NT2/D1 (cell line): ENCODE data around the gene LILRB3.
"Not testable (repeated sequence)": the region's sequence is repeated elsewhere in the genome, so short reads cannot be mapped to it uniquely, and the experiment has no call there.

Experiments
- DNase-seq: peaks from one replicate; pipeline ENCODE4 v3.0.0-alpha.2; 2011; ENCODE audit warnings: low read depth, low spot score
- H3K27me3 ChIP-seq: 2 replicates; pipeline ENCODE4 v1.6.0; 2011; ENCODE audit warnings: mild to moderate bottlenecking; ENCODE audit not compliant: insufficient read length, insufficient read depth
- H3K36me3 ChIP-seq: 2 replicates; pipeline ENCODE4 v1.6.1; 2011; ENCODE audit warnings: mild to moderate bottlenecking, low read length, mixed read lengths; ENCODE audit not compliant: insufficient read depth, insufficient read length
- H3K4me1 ChIP-seq: 2 replicates; pipeline ENCODE4 v1.5.1; 2011; ENCODE audit not compliant: insufficient read depth, insufficient read length
- H3K4me3 ChIP-seq: 2 replicates; pipeline ENCODE4 v1.5.1; 2011; ENCODE audit warnings: low read depth; ENCODE audit not compliant: insufficient read length
- H3K9ac ChIP-seq: 2 replicates; pipeline ENCODE4 v1.6.0; 2011; ENCODE audit warnings: low read depth; ENCODE audit not compliant: insufficient read length
- H3K9me3 ChIP-seq: 2 replicates; pipeline ENCODE4 v1.5.1; 2011; ENCODE audit warnings: mild to moderate bottlenecking, low read length; ENCODE audit not compliant: insufficient read depth
- SUZ12 ChIP-seq: IDR thresholded peaks from 2 replicates; pipeline ENCODE4 v1.6.1; 2011; ENCODE audit not compliant: insufficient read length, insufficient read depth; ENCODE audit errors: extremely low read depth
- YY1 ChIP-seq: IDR thresholded peaks from 2 replicates; pipeline ENCODE4 v1.6.1; 2011; ENCODE audit not compliant: insufficient read length, insufficient read depth
- ZNF274 ChIP-seq: IDR thresholded peaks from 2 replicates; pipeline ENCODE4 v1.6.1; 2011; ENCODE audit warnings: mild to moderate bottlenecking, low read depth, low read length

LILRB3 gene

DNA sequence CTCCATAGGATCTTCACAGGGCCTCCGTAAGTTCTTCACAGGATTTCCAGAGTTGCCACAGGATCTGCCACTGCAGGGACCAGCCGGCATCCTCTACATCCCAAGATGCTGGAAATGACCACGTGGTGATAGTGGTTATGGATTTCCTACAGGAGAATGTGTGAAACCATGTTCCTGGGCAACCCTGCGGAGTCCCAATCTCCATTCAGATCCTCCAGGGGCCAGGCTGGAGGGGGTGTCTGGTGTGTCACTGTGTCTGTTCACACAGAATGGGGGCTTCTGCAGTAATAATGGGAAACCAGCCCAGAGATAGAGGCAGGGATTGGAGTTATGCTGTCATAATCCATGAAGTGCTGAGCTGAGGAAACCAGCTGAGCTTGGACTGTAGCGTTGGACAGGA, 11.1 kb upstream of the LILRB3 start:
- TF ChIP-seq YY1 = no peak
- TF ChIP-seq SUZ12 = no peak
- no peak for TF ChIP-seq ZNF274
- Histone ChIP-seq H3K27me3 (peaks cover 67% of the 10 kb centered on the region), H3K36me3 (no peaks in the 10 kb centered on the region), H3K9me3 (peaks cover 10% of the 10 kb centered on the region; the same call in 1 of the 2 replicates), H3K4me1 (no peaks in the 10 kb centered on the region), H3K9ac (no peak overlapping the region), H3K4me3 (no peak overlapping the region)
- DNase-seq = no peak

GRCh38 chr19:54231077-54231931, 8.5 kb upstream of the LILRB3 start:
- Histone ChIP-seq H3K36me3 (no peaks in the 10 kb centered on the region), H3K9ac (no peak overlapping the region), H3K27me3 (peaks cover 72% of the 10 kb centered on the region), H3K9me3 (peaks cover 10% of the 10 kb centered on the region; the same call in 1 of the 2 replicates), H3K4me1 (no peaks in the 10 kb centered on the region), H3K4me3 (no peak overlapping the region)
- DNase-seq = no peak
- TF ChIP-seq YY1 = no peak
- TF ChIP-seq SUZ12 = no peak
- TF ChIP-seq ZNF274 = no peak

DNA sequence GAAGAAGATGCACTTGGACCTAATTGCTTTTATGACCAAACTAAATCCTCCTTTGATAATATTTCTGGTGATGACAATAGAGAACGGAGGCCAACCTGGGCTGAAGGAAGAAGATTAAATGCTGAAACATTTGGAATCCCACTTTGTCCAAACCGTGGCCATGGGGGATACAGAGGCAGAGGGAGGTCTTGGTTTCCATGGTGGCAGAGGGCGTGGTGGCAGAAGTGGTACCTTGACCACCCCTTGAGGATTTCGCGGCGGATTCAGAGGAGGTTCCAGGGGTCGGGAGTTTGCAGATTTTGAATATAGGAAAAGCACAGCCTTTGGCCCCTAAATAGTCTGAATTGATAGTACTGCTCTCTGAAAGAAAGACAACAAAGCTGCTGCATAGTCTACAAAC, 7.2 kb upstream of the LILRB3 start:
- Histone ChIP-seq H3K36me3 (no peaks in the 10 kb centered on the region), H3K4me1 (no peaks in the 10 kb centered on the region), H3K9ac (no peak overlapping the region), H3K27me3 (peaks cover 62% of the 10 kb centered on the region), H3K4me3 (no peak overlapping the region), H3K9me3 (peaks cover 10% of the 10 kb centered on the region; the same call in 1 of the 2 replicates)
- TF ChIP-seq SUZ12 = no peak
- TF ChIP-seq ZNF274 = no peak
- TF ChIP-seq YY1 = no peak
- no peak for DNase-seq

GRCh38 chr19:54229146-54229545, 6.3 kb upstream of the LILRB3 start:
- Histone ChIP-seq H3K27me3 (peaks cover 53% of the 10 kb centered on the region), H3K9ac (no peak overlapping the region), H3K4me1 (no peaks in the 10 kb centered on the region), H3K4me3 (no peak overlapping the region), H3K36me3 (no peaks in the 10 kb centered on the region), H3K9me3 (0 out of 2 replicates have a peak, but pooled peaks cover 4% of the 10 kb centered on the region)
- TF ChIP-seq SUZ12 = no peak
- no peak for TF ChIP-seq YY1
- TF ChIP-seq ZNF274 = no peak
- no peak for DNase-seq

DNA sequence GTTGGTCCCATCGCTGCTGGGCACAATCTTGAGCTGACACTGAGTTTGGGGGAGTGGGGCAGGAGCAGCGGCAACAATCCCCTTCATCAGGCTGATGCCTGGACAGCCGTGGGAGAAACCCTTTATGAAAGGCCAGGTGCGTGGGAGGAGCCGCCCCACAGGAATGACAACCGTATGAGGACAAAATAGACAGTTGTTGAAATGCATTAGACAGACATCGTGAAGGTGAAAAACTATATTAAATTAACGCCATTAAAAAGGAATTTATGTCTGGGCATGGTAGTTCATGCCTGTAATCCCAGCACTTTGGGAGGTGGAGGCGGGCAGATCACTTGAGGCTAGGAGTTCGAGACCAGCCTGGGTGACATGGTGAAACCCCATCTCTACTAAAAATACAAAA, 1.8 kb upstream of the LILRB3 start:
- H3K4me1 ChIP-seq, DNase-seq, H3K9me3 ChIP-seq, H3K9ac ChIP-seq, H3K36me3 ChIP-seq, H3K4me3 ChIP-seq: not testable (repeated sequence)
- H3K27me3 ChIP-seq = peaks cover 16% of the 10 kb centered on the region

- not testable (repeated sequence) for H3K36me3 ChIP-seq, H3K4me3 ChIP-seq, H3K9ac ChIP-seq, H3K4me1 ChIP-seq, DNase-seq, H3K9me3 ChIP-seq
- H3K27me3 ChIP-seq = peaks cover 11% of the 10 kb centered on the region
Observed at GRCh38 chr19:54223937-54224281, 1.1 kb upstream of the LILRB3 start.

- H3K36me3 ChIP-seq, H3K4me3 ChIP-seq, H3K9me3 ChIP-seq, DNase-seq, H3K9ac ChIP-seq, H3K4me1 ChIP-seq: not testable (repeated sequence)
- peaks cover 11% of the 10 kb centered on the region for H3K27me3 ChIP-seq
Observed at GRCh38 chr19:54223277-54223936, 600 bp upstream of the LILRB3 start.

DNA sequence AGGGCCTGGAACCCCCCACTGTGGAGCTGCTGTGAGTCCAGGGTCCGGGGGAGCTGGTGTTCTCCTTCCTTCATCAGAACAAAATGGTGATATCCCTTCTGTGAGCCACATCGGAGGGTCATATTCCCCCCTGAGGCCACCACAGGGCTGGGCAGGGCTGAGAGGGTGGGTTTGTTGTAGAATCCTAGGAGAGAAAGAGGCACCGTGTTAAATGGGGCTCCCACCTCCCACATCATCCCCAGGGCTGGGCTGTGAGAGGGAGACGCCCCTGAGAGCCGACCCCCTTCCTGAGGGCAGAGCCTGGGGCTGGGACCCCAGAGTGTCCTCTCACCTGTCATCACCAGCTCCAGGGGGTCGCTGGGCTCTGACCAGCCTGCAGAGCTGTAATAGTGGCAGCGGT, 860 bp downstream of the LILRB3 start:
- not testable (repeated sequence) for H3K4me3 ChIP-seq, DNase-seq

GRCh38 chr19:54219702-54220101, 3.1 kb downstream of the LILRB3 start:
- H3K9ac ChIP-seq, H3K4me3 ChIP-seq, DNase-seq, H3K27me3 ChIP-seq, H3K4me1 ChIP-seq, H3K9me3 ChIP-seq: not testable (repeated sequence)
- H3K36me3 ChIP-seq = peaks cover 12% of the 10 kb centered on the region

More for the DNA sequence above, 860 bp downstream of the LILRB3 start:
- not testable (repeated sequence) for H3K4me1 ChIP-seq, H3K27me3 ChIP-seq, H3K9me3 ChIP-seq, H3K9ac ChIP-seq
- peaks cover 12% of the 10 kb centered on the region for H3K36me3 ChIP-seq
